GM18873 (cell line): ENCODE data around the gene DACT3.

Source experiments
- ATAC-seq: cut with Tn5 transposase; IDR thresholded peaks from one replicate; pipeline ENCODE4 v1.9.1; 2021; ENCODE audit warnings: mild to moderate bottlenecking, moderate library complexity, moderate number of reproducible peaks; ENCODE audit not compliant: unreplicated experiment, low FRiP score

The DACT3 gene

DNA sequence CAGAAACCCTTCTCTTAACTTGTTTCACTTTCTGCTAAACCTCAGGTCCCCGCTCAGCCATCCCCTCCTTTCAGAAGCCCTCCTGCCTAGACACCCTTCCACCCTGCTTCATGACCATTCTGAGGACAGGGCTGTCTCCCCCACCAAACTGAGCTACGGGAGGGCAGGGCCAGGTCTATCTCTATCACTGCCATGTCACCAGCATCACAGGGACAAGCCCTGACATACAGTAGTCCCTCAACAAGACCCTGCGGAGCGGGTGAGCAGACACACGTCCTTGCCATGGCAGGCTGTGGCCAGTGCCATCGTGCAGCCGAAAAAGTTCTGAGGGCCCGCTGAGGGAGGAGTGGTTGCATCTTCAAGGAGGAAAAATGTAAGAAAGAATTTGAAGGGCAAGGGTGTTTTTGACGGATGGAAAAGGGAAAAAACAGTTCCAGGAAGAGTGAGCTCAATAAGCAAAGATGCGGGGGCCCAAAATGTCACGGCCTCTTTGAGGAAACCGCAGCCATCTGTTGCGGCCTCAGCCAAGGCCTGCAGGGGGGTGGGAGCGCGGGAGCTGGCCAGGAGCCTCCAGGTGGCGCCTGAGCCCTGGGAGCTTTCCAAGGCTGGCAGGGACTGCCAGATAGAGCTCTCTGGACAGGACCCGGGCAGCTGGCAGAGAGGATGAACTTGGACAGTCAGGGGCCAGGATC, 44.2 kb downstream of the DACT3 start:
- ATAC-seq, result no peak

DNA sequence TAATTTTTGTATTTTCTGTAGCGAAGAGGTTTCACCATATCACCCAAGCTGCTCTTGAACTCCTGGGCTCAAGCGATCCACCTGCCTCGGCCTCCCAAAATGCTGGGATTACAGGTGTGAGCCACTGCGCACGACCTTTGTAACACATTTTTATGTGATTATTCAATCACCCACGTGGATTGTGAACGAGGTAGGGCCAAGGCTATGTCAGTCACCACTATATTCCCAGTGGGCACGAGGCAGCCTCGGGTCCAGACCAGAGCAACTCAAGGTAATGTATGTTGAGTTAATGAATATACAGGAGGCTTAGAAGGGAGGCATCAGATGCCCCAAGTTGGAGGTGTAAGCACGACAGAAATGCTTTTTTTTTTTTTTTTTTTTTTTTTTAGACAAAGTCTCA, 45.0 kb downstream of the DACT3 start:
- ATAC-seq, result no peak

DNA sequence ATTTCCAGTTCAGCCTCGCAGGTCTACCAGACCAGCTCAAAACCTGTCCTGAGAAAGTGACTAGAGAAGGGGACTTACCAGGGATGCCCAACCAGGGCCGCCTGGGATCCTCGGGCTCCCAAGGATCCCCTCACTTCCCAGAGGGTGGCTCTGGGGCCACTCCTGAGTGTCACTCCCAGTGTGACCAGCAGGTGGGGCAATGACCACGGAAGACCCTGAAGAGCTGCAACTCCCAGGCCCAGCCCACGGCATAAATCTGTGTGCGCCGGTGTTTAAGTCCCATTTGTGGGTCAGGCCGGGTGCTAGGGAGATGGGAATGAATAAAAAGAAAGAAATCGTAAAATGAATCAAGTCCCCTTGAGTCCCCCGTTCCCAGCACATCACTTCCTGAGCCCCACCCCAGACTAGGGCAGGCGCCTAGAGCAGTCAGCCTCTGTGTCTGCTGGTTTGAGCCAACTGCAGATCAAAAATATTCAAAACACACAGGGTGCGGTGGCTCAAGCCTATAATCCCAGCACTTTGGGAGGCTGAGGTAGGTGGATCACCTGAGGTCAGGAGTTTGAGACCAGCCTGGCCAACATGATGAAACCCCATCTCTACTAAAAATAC, 46.8 kb downstream of the DACT3 start:
- no peak for ATAC-seq

DNA sequence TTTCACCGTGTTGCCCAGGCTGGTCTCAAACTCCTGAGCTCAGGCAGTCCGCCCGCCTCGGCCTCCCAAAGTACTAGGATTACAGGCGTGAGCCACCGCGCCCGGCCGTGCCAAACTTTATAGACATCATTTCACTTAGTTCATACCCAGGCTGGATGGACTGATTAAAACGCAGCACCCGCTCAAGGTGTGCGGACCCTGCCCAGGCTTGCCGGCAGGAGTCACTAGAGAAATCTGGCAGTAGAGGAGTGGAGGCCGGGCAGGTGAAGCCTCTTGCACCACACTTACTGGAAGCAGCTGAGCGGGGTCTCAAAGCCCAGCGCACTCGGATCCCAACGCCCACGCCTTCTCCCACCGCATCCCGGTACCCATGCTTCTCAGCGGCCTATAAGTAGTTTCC, 47.5 kb downstream of the DACT3 start:
- ATAC-seq, result no peak

DNA sequence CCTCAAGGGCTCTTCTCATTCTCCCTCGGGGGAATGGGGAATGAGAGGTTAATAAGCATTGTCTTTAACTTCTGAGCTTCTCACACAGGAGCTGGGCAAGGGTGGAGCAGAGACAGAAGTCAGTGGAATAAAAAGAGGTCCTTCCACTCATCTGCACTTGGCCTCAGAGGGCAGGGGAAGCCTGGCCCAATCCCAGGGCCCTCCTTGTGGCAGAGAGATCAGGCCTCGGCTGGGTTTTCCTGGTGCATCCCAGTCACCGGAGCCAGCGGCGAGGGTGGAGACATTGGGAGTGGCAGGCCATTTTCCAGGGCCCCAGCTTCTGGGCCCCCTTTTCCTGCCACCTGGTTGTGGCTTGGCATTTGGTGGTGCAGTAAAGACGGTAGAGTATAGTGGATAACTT, 49.2 kb downstream of the DACT3 start:
- ATAC-seq, result no peak

DNA sequence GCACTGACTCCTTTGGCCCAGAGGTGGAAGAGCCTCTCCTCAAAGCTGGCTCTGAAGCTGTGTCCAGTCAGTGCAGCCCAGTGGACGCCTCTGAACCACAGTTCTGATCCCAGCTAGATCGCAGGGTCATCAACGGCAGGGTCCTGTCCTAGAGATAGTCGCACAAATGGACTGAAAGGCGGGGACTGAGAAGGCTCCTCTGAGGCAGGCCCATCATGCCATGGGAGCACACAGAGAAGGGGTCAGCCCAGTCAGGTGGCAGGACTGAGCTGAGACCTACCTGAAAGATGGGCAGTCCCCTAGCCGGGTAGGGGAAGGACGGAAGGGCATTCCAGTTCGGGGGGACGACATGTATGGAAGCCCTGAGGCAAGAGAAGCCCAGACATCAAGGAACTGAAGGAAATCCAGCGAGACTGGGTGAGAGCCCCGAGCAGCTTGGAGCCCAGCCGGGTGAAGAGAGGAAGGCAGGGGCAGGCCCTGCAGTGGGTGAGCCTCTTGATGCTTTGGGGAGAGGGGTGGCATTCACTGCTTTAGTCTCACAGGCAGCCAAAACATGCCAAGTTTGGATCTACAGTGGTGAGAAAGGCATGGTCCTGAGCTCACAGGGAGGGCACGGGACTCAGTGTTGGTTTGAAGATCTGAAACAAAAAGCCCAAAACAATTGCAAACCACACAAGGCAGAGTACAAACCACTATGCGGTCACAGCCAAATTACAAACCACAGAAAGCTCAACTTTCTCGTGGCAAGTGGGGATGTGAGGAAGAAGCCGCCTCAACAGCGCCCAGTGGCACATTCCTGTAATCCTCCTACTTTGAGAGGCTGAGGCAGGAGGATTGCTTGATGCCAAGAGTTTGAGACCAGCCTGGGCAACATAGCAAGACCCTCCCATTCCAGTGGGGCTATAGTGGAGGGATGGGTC, 49.9 kb downstream of the DACT3 start:
- no peak for ATAC-seq

DNA sequence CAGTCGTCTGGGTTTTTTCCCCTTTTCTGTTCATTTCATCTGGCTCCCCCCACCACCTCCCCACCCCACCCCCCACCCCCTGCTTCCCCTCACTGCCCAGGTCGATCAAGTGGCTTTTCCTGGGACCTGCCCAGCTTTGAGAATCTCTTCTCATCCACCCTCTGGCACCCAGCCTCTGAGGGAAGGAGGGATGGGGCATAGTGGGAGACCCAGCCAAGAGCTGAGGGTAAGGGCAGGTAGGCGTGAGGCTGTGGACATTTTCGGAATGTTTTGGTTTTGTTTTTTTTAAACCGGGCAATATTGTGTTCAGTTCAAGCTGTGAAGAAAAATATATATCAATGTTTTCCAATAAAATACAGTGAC, 50.6 kb downstream of the DACT3 start:
- ATAC-seq, result no peak

DNA sequence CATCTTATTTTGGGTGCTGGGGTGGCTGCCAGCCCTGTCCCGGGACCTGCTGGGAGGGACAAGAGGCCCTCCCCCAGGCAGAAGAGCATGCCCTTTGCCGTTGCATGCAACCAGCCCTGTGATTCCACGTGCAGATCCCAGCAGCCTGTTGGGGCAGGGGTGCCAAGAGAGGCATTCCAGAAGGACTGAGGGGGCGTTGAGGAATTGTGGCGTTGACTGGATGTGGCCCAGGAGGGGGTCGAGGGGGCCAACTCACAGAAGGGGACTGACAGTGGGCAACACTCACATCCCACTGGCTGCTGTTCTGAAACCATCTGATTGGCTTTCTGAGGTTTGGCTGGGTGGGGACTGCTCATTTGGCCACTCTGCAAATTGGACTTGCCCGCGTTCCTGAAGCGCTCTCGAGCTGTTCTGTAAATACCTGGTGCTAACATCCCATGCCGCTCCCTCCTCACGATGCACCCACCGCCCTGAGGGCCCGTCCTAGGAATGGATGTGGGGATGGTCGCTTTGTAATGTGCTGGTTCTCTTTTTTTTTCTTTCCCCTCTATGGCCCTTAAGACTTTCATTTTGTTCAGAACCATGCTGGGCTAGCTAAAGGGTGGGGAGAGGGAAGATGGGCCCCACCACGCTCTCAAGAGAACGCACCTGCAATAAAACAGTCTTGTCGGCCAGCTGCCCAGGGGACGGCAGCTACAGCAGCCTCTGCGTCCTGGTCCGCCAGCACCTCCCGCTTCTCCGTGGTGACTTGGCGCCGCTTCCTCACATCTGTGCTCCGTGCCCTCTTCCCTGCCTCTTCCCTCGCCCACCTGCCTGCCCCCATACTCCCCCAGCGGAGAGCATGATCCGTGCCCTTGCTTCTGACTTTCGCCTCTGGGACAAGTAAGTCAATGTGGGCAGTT, 51.2 kb downstream of the DACT3 start:
- ATAC-seq, result no peak

DNA sequence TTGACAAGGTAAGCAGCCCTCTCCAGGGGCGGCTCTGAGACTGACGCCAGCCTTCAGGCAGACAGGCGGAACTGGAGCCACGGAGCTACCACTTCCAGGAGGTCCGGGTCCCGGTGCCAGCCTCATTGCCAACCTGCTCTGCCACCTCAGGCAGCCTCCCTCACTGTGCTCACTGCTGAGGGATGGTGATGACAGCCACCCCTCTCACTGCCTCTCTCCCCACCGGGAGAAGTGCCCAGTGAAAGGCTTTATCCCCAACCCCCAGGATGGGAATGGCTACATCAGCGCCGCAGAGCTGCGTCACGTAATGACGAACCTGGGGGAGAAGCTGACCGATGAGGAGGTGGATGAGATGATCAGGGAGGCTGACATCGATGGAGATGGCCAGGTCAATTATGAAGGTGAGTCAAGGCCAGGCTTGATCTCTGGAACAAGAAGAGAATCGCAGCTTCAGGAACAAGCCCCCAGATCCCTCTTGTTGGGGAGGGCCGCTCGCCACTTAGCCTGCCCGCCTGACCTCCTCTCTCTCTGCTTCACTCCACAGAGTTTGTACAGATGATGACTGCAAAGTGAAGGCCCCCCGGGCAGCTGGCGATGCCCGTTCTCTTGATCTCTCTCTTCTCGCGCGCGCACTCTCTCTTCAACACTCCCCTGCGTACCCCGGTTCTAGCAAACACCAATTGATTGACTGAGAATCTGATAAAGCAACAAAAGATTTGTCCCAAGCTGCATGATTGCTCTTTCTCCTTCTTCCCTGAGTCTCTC, 52.2 kb downstream of the DACT3 start:
- ATAC-seq, result no peak

DNA sequence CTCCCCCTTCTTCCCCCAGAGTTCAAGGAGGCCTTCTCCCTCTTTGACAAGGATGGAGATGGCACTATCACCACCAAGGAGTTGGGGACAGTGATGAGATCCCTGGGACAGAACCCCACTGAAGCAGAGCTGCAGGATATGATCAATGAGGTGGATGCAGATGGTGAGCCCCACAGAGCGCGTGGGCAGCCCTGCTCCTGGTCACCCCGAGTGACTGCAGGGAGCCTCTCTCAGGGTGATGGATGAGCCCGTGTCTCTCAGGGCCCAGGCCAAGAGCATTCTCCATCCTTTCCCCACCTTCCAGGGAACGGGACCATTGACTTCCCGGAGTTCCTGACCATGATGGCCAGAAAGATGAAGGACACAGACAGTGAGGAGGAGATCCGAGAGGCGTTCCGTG, 52.8 kb downstream of the DACT3 start:
- ATAC-seq, result no peak

DNA sequence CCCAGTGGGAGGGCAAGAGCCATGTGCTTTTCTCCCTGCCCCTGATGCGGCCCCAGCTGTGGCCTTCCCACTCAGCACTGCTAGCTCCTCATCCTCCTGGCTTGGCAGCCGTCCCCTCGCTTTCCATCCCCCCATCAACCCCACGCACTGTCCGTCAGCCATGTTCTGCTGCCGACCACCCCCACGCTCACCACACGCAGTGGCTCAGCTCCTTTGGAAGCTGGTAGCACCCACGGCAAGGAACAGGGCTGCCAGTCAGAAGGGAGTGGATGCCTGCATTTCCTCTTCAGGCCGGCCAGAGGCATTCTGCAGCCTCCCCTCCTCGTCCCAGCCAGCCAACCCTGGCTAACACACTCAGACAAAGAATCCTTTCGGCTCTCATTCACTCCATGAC, 53.5 kb downstream of the DACT3 start:
- no peak for ATAC-seq

DNA sequence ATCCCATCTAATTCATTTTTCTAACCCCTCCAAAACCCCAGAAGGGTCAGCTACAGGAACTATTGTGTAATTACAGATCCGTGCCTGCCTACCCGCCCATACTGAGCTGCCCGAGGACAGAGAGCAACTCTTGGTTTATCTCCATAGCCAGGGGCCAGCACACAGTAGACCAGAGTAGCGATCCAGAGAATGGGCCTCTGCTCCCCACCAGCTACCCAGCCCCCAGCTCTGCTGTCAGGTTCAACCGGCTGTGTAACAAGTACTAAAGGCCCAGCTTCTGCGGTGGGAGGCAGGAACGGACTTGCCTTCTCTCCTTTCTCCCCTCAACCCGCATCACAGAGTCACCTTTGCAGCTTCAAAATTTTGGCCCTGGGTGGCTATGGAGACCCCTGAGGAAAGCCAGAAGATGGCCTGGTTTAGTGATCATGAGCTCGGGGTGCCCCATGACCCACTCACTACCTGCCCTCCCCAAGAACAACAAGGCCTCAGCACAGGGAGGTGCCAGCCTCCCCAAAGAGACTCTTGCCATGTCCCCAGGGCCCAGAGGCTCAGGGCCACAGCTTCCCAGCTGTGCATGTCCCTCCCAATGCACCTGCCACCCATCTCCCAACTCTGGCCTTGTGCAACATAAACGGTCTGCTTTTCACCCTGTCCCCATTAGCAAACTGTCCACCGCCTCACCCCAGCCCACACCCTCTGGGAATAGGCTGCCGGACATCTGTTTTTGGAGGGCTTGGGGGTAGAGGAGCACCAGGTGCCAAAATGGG, 54.1 kb downstream of the DACT3 start:
- no peak for ATAC-seq

DNA sequence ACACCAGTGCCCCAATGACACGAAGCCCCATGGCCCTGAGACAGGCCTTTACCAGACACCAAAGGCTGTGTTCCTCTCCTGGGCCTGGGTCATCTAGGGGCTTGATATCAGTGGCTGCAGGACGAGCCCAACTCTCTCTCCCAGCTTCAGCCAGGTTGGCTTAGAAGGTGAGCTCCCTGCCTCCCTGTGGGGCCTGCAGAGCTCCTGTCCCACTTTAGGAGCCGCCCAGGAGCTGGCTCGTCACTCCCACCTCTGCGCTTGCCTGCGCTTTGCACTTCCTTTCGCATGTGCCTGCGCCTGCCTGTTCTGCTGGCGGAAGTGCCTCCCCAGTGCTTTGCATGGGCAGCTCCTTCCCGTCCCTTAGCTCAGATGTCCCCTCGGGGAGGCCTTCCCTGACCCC, 55.0 kb downstream of the DACT3 start:
- ATAC-seq, result no peak

DNA sequence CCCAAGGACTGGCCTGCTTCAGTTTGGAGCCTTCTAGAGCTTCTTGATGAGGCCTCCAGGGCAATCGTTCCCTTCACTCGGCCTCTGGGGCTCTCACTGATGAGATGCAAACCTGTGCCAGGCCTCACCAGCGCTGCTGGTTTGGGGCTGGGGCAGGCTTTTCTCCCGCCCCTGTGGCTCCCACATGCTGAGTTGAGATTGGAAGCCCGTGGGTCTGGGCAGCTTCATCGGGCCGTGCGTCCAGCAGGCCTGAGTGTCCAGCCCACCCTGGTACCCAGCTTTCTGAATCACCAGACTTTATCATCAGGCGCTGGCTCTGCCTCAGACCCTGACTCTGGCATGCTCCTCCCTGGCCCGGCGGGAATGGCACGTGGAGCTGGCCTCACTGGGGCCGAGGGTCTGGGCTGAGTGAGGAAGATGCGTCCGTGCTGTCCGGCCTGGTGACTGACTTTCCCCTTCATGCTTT, 55.6 kb downstream of the DACT3 start:
- ATAC-seq, result no peak

DNA sequence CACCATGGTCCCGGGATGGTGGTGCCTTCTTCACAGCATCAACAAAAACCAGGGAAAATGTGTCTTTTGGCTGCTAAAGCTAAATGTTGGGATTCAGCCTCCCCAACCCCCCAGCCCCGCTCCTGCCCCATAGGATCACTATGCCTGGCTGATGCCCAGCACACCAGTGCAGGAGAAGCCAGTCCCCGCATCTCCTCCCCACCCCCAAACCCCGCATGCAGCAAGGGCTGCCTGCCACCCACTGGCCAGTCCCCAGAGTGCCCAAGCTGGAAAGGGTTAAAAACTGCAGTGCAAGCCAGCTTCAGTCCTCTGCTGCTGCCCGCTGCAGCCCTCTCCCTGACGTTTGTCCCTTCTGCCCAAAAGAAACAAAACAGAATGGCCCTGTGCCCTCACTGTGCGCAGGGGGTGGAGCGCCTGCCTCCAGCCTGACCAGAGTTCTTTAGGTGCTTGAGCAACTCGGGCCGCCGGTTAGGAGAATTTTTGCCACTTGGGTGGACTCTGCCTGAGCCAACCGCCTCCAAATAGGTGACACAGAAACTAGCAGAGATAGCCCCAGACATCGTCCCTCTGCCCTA, 56.1 kb downstream of the DACT3 start:
- no peak for ATAC-seq

DNA sequence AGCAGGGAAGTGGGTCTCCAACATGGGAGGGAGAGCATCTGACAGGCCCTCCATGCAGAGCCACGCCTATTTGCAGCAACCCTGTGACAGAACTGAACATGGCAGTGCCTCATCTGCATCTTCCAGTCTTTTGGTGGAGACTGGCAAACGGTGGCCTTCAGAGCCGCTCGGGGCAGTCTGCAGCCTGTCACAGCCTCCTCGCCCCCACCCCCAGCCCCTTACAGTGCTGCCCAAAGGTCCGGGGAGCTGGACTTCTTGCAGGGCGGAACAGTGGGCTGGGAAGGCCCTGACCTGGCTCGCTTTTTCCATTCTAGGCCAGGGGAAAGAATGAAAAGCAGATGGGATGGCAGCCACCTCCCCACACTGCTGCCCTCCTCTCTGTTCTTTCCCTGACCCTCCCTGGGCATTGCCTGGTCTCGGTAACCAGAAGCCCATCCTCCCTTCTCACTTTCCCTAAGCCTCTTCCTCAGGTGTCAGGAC, 57.2 kb downstream of the DACT3 start:
- no peak for ATAC-seq

DNA sequence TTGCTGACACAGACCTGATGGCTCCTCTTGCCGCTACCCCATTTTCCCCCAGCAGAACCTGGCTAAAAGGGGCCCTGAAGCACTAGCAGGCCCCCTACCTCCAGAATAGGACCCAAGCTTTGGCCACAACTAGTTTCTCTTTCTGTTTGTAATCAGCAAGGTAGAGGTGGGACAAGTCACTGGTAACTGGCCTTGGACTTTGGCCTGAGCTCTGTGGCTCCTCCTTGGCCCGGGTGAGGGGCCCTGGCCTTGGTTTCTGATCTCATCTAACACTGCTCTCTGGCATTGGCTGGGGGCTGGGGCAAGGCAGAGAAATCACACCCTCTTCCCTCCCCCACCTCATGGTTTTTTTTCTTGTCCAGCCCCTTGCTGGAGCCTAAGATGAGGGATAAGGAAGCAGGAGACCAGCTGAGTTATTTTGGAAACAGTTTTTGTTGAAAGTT, 57.8 kb downstream of the DACT3 start:
- ATAC-seq, result no peak

DNA sequence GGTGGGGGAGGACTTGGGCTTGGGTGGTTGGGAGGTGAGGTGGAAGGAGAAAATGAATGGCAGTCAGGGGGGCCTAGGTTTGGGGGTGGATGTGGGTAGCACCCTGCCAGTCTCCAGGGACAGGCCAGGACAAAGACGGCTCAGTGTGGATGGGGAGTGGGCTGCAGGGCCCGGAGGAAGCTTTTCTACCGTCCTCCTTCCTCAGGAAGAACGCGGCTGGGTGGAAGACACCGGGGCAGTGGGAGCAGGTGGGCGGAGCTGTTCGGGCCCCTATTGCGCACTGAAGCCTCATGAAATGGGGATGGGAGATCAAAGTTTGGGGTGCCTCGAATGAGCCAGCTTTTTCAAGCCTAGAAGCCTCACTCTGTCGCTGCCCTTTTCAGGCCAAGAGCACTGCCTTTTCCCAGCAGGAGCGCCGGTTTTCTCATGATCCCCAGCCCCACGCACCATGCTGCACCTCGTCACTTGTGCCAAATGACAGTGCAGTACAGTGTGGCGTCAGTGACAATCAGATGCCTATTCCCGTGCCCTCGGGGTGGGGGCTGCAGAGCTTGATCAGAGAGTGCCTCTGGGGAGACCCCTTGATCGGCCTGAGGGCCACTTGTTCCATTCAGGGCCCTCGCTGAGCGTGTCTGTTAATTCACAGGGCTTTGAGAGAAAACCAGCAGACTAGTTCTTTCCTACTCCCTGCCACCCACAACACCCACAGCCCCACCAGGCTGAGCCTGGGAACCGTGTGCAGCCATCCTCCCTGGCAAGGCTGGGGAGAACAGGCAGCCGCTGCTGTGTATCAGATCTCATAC, 58.4 kb downstream of the DACT3 start:
- ATAC-seq, result no peak
